Muscle of leg (tissue), 11 donors: ENCODE measurements around the gene MT1E. TPM values are rescaled to one million over a fixed set of nuclear protein-coding genes. Genes with fewer than 3 reads are reported as not detected.
A peak's percentile ranks its signal among the peaks of the same experiment; 100 is the strongest.
"Not testable (repeated sequence)": the region's sequence is repeated elsewhere in the genome, so short reads cannot be mapped to it uniquely, and the experiment has no call there.

Source experiments
- DNase-seq: peaks from one replicate; pipeline ENCODE4 v3.0.0; 2013
- H3K27ac ChIP-seq: one replicate; pipeline ENCODE4 v1.5.1; 2013; ENCODE audit warnings: mild to moderate bottlenecking, low read length, control low read depth
- H3K27me3 ChIP-seq: one replicate; pipeline ENCODE4 v1.6.1; 2013; ENCODE audit warnings: low read length; ENCODE audit not compliant: control insufficient read depth, insufficient read depth
- H3K36me3 ChIP-seq: one replicate; pipeline ENCODE4 v1.6.1; 2013; ENCODE audit warnings: low read length; ENCODE audit not compliant: control insufficient read depth, insufficient read depth
- H3K4me1 ChIP-seq: one replicate; pipeline ENCODE4 v1.6.1; 2013; ENCODE audit warnings: low read length; ENCODE audit not compliant: control insufficient read depth, insufficient read depth
- H3K4me3 ChIP-seq: one replicate; pipeline ENCODE4 v1.5.1; 2013; ENCODE audit warnings: low read length, control low read depth
- H3K9me3 ChIP-seq: replicated peaks from 2 replicates; pipeline ENCODE4 v1.6.1; 2013; ENCODE audit warnings: low read depth, low read length; ENCODE audit not compliant: control insufficient read depth
- WGBS: methylation state at CpG from one replicate; pipeline ENCODE4 v1.1.5; 2013; ENCODE audit warnings: missing lambda C conversion rate; ENCODE audit not compliant: insufficient coverage; 5-methylcytosine and 5-hydroxymethylcytosine counted together
- polyA plus RNA-seq, 8 donors: library from polyadenylated mRNA; unstranded; fragments of 120-200 nt; gene quantifications; one replicate each; pipeline versions ENCODE4 v1.2.1 to v1.2.3, GENCODE V29; 2013; ENCODE audit warnings: inconsistent platforms in 1 of 8, low replicate concordance in 1 of 8; ENCODE audit not compliant: insufficient read length in 8 of 8, insufficient read depth in 1 of 8
- total RNA-seq: library from RNA; stranded (reverse); fragments of 120-200 nt; gene quantifications from one replicate; pipeline ENCODE4 v1.2.4, GENCODE V29; 2013

Gene MT1E
- total and polyA plus RNA-seq, 9 donors: 7.4 to 29.0 (median 12.3) TPM

GRCh38 chr16:56611281-56611833 is 14.2 kb upstream of the MT1E start:
- no peaks in the 10 kb centered on the region for H3K36me3 ChIP-seq
- peak overlapping the region; percentile 87 for H3K27ac ChIP-seq
- peak; percentile 61 for DNase-seq
- no peaks in the 10 kb centered on the region for H3K9me3 ChIP-seq
- 42% methylated on average over 1 of the region's 2 CpGs for WGBS
- H3K4me1 ChIP-seq: peaks cover 53% of the 10 kb centered on the region
- peaks cover 2% of the 10 kb centered on the region for H3K27me3 ChIP-seq
- H3K4me3 ChIP-seq: no peak overlapping the region

DNA sequence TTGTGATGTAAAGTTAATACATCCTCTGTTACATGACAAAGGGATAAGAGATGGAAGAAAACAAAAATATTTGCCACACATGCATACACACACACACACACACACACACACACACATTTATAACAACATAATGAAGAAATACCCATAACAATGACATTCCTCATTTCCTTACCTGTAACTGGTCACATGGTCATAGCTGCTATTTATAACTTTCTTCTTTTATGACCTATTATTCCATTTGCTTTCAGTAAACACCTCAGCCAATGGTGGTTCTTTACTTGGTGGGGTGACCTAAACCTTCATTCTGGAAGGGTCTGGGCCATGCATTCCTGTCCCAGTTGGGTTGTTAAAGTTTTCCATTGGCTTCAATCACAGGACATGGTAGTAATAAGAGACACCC is 11.9 kb upstream of the MT1E start:
- Histone ChIP-seq H3K27me3 (peaks cover 14% of the 10 kb centered on the region), H3K4me3 (no peak overlapping the region), H3K4me1 (peaks cover 51% of the 10 kb centered on the region), H3K9me3 (no peaks in the 10 kb centered on the region), H3K36me3 (no peaks in the 10 kb centered on the region), H3K27ac (no peak overlapping the region)
- DNase-seq: no peak

GRCh38 chr16:56614549-56614991 is 11.0 kb upstream of the MT1E start:
- DNase-seq: no peak
- H3K27ac ChIP-seq: no peak overlapping the region
- no peaks in the 10 kb centered on the region for H3K9me3 ChIP-seq
- H3K27me3 ChIP-seq: peaks cover 14% of the 10 kb centered on the region
- H3K4me3 ChIP-seq: no peak overlapping the region
- peaks cover 42% of the 10 kb centered on the region for H3K4me1 ChIP-seq
- H3K36me3 ChIP-seq: no peaks in the 10 kb centered on the region

DNA sequence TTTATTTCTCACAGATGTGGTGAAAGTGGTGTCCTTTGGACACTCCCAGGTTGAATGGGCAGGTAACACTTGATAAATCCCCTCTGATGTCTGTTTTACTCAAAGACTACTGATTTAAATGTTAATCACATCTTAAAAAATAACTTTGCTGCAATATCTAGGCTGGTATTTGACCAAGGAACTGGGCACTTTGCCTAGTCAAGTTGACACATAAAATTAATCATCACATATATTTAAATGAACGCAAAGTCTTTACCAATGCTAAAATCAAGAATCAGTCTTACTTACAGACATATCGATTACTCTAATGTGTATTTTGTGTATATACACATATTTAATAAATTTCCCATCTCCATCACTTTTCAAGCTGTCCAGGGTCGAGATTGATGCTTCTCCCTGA is 10.2 kb upstream of the MT1E start:
- no CpG with 5 or more reads among the region's 3 CpGs for WGBS
- H3K4me3 ChIP-seq: no peak overlapping the region
- no peak for DNase-seq
- H3K27me3 ChIP-seq: peaks cover 14% of the 10 kb centered on the region
- H3K27ac ChIP-seq: no peak overlapping the region
- H3K4me1 ChIP-seq: peaks cover 35% of the 10 kb centered on the region
- H3K9me3 ChIP-seq: no peaks in the 10 kb centered on the region
- no peaks in the 10 kb centered on the region for H3K36me3 ChIP-seq

GRCh38 chr16:56616608-56617211 is 8.9 kb upstream of the MT1E start:
- Histone ChIP-seq H3K36me3 (no peaks in the 10 kb centered on the region), H3K9me3 (no peaks in the 10 kb centered on the region), H3K4me1 (peaks cover 22% of the 10 kb centered on the region), H3K27ac (no peak overlapping the region), H3K27me3 (peaks cover 14% of the 10 kb centered on the region), H3K4me3 (peak overlapping the region; percentile 40)
- WGBS: 25% methylated on average over 16 of the region's 23 CpGs
- no peak for DNase-seq

GRCh38 chr16:56617212-56618085 is 8.1 kb upstream of the MT1E start:
- Histone ChIP-seq H3K36me3 (no peaks in the 10 kb centered on the region), H3K27me3 (peaks cover 14% of the 10 kb centered on the region), H3K9me3 (no peaks in the 10 kb centered on the region), H3K4me3 (peak overlapping the region; percentile 40), H3K4me1 (peaks cover 18% of the 10 kb centered on the region), H3K27ac (no peak overlapping the region)
- under 1% methylated on average over 40 of the region's 41 CpGs for WGBS
- peak; percentile 89 for DNase-seq

- Histone ChIP-seq H3K27ac (no peak overlapping the region), H3K4me1 (peaks cover 18% of the 10 kb centered on the region), H3K9me3 (no peaks in the 10 kb centered on the region), H3K36me3 (no peaks in the 10 kb centered on the region), H3K4me3 (no peak overlapping the region), H3K27me3 (peaks cover 14% of the 10 kb centered on the region)
- WGBS: 58% methylated on average over 4 of the region's 6 CpGs
- no peak for DNase-seq
Measured at GRCh38 chr16:56618138-56618537, 7.4 kb upstream of the MT1E start.

DNA sequence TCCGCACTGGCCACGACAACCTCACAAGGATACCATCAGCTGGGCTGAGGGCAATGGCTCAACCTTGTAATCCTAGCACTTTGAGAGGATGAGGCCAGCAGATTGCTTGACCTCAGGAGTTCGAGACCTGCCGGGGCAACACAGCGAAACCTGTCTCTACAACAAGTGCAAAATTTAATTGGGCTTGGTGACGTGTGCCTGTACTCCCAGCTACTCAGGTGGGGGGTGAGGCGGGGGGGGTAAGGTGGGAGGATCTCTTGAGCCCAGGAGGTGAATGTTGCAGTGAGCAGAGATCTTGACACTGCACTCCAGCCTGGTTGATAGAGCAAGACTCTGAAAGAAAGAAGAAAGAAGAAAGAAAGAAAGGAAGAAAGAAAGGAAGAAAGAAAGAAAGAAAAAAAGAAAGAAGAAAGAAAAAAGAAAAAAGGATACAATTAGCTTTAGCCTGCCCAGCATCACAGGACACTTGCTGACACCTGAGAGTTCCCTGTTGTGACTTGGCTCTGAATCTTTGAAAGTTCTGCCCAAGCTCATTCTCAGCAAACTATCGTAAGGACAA is 5.2 kb upstream of the MT1E start:
- DNase-seq: no peak
- 67% methylated on average over 7 of the region's 8 CpGs for WGBS
- peaks cover 25% of the 10 kb centered on the region for H3K4me1 ChIP-seq
- H3K4me3 ChIP-seq: no peak overlapping the region
- H3K27ac ChIP-seq: no peak overlapping the region
- H3K27me3 ChIP-seq: peaks cover 20% of the 10 kb centered on the region
- H3K9me3 ChIP-seq: no peaks in the 10 kb centered on the region
- no peaks in the 10 kb centered on the region for H3K36me3 ChIP-seq

DNA sequence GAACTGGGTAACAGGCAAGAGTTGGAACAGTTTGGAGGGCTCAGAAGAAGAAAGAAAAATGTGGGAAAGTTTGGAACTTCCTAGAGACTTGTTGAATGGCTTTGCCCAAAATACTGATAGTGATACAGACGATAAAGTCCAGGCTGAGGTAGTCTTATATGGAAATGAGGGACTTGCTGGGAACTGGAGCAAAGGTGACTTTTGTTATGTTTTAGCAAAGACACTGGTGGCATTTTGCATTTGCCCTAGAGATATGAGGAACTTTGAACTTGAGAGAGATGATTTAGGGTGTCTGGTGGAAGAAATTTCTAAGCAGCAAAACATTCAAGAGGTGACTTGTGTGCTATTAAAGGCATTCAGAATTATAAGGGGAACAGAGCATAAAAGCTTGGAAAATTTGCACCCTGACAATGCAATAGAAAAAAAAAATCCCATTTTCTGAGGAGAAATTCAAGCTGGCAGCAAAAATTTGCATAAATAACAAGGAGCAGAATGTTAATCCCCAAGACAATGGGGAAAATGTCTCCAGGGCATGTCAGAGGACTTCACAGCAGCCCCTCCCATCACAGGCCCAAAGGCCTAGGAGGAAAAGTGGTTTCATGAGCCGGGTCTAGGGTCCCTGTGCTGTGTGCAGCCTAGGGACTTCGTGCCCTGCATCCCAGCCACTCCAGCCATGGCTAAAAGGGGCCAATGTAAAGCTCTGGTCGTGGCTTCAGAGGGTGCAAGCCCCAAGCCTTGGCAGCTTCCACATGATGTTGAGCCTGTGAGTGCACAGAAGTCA is 3.7 kb upstream of the MT1E start:
- DNase-seq, H3K27ac ChIP-seq, H3K36me3 ChIP-seq, H3K4me3 ChIP-seq, H3K9me3 ChIP-seq: not testable (repeated sequence)
- H3K27me3 ChIP-seq: peaks cover 26% of the 10 kb centered on the region
- peaks cover 35% of the 10 kb centered on the region for H3K4me1 ChIP-seq
- WGBS: 77% methylated on average over 3 of the region's 4 CpGs
